ENCODE data around the gene BMX.

BMX gene

DNA sequence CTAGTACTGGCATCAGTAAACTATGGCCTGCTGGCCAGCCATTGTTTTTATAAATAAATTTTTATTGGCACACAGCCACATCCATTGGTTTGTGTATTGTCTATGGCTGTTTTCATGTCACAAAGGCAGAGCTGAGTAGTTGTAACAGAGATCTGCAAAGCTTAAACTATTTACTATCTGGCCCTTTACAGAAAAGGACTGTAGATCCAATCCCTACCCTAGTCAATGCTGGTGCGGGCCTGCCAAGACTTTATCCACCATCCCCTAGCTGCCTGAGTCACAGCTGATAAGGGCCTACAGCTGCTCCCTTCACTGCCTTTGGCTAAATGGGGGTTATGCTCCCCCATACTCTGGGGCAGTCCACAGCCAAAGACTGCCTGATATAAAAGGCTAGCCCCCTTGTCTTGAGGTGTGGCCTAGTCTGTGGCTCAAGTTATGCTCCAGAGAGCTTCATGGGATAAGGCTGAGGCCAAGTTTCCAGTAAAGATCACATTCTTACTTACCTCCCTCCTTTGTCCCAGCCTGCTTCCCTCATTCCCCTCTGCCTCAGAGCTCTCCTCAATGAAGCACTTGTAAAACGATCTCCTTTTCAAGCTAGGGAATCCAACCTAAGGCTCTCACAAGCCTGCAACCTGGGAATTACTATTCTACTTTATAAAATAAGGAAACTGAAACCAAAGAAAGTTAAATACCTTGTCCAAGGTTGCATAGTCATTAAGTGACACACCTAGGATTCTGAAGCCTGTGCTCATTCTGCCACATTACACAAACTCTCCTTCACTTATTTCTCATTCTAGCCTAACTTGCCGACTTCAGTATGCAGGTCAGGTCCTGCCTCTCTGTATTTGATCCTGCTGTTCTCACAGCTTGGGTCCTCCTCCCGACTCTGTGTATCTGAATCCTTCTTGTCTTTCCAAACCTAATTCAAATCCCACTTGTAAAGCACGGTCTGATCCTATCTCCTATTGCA is 79.5 kb downstream of the BMX start:
- no peak for TF ChIP-seq CTCF (IDR thresholded peaks at IDR 0.05; ENCODE audit: low read depth, low read length, missing control alignments)
- H3K4me3 ChIP-seq (ENCODE audit: low read depth, low read length), result no peak overlapping the region
- DNase-seq (ENCODE audit: low read depth), result no peak

GRCh38 chrX:15594371-15594770 is 93.8 kb downstream of the BMX start:
- no peak for TF ChIP-seq CTCF (IDR thresholded peaks at IDR 0.05; ENCODE audit: low read depth, low read length, missing control alignments)
- no peak for DNase-seq (ENCODE audit: low read depth)
- no peak overlapping the region for H3K4me3 ChIP-seq (ENCODE audit: low read depth, low read length)

GRCh38 chrX:15598026-15598425 is 97.4 kb downstream of the BMX start:
- no peak overlapping the region for H3K4me3 ChIP-seq (ENCODE audit: low read depth, low read length)
- DNase-seq (ENCODE audit: low read depth), result no peak
- TF ChIP-seq CTCF (IDR thresholded peaks at IDR 0.05; ENCODE audit: low read depth, low read length, missing control alignments), result no peak

- TF ChIP-seq CTCF (IDR thresholded peaks at IDR 0.05; ENCODE audit: low read depth, low read length, missing control alignments), result no peak
- no peak overlapping the region for H3K4me3 ChIP-seq (ENCODE audit: low read depth, low read length)
- DNase-seq (ENCODE audit: low read depth), result no peak
These were observed 98.9 kb downstream of the BMX start for GRCh38 chrX:15599461-15599860.

DNA sequence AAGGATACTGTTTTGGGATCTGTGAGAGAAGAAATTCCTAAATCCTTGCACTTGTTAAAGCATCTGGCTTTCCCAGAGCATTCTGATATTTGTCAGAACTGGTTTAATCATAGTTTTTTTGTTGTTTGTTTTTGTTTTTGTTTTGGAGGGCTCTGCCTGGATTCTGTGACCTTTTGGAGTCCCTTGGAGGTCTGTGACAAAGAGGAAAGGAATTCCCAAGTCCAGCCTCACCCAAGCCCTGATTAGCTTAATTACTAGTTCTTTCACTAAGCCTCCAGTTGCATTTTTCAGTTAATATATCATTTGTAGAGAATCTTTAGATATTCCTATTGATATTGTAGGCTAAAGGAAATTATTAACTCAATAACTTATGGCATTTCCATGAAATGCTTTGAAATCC is 99.4 kb downstream of the BMX start:
- no peak overlapping the region for H3K4me3 ChIP-seq (ENCODE audit: low read depth, low read length)
- no peak for DNase-seq (ENCODE audit: low read depth)
- no peak for TF ChIP-seq CTCF (IDR thresholded peaks at IDR 0.05; ENCODE audit: low read depth, low read length, missing control alignments)

DNA sequence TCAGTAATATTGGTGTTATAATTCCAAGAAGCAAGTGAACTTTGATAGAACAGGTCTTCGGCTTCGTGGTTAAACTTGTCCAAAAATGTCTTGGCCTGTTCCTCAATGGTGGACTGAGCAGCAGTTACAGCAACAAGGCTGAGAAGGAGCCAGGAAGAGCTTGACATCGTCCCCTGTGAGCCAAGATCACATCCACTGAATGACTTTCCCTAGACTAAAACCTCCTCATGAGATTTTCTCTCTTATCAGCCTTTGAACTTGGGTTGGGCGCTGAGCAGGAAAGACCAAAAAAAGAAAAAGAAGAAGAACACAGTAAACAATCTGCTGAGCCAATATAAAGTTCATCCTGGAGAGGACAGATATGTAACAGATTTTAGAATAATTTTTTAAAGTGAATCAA is 100.1 kb downstream of the BMX start, which contains the start of gene ACE2:
Gene ACE2, minus strand, starts transcription at position 216 of the 400 bp plus-strand sequence. Its CDS starts 49 bp downstream, at position 167.
- H3K4me3 ChIP-seq (ENCODE audit: low read depth, low read length), result no peak within 1 kb of the TSS
- TF ChIP-seq CTCF (IDR thresholded peaks at IDR 0.05; ENCODE audit: low read depth, low read length, missing control alignments), result no peak
- DNase-seq (ENCODE audit: low read depth), result no peak

All from GM12864 (cell line).